A549 (cell line): ENCODE results near the gene DHRS7C. TPM values are rescaled to one million over a fixed set of nuclear protein-coding genes. Genes with fewer than 3 reads are reported as not detected.

ENCODE experiments used
- ATAC-seq, 2 experiments: fragments of 200-7000 bp in 1 of 2; fragments of >200 bp in 1 of 2; cut with Nextera tagmentation in 1 of 2; cut with Tn5 transposase in 1 of 2; 3 replicates each; pipeline versions ENCODE4 v1.8.0 to v1.9.1; 2018 to 2020; ENCODE audit warnings: mild to moderate bottlenecking in 1 of 2, moderate library complexity in 1 of 2
- CTCF ChIA-PET: fragments of 300-600 bp; sonication (Branson Sonifier 250); formaldehyde crosslinking; extraction: SDS; loops from one replicate; lab custom pipeline; 2021; ENCODE audit warnings: antibody characterized with exemption, inconsistent platforms; lab: Yijun Ruan, JAX
- POLR2A ChIA-PET: fragments of 350-600 bp; formaldehyde crosslinking; extraction: SDS; loops from one replicate; lab custom pipeline; 2021; ENCODE audit warnings: antibody characterized with exemption, inconsistent platforms; lab: Yijun Ruan, JAX
- DNase-seq, 2 experiments: peaks; one replicate each; pipeline versions ENCODE4 v3.0.0 to v3.0.0-alpha.2; 2011 to 2016; ENCODE audit warnings: low read depth in 1 of 2, low spot score in 1 of 2
- FAIRE-seq: peaks from 2 replicates; lab custom pipeline; 2011; peaks lifted over from hg19 to GRCh38; lab: Jason Lieb, UNC
- H3K27ac ChIP-seq, 2 experiments: fragments of >200 bp; sonication (Bioruptor Twin); formaldehyde crosslinking; 3 replicates each; pipeline ENCODE4 v1.5.1; 2016 to 2017
- H3K4me1 ChIP-seq: fragments of >200 bp; sonication (Bioruptor Twin); formaldehyde crosslinking; 3 replicates; pipeline ENCODE4 v1.6.1; 2016
- H3K4me2 ChIP-seq: fragments of >200 bp; sonication (Bioruptor Twin); formaldehyde crosslinking; 3 replicates; pipeline ENCODE4 v1.6.1; 2016
- H3K4me3 ChIP-seq: fragments of >200 bp; sonication (Bioruptor Twin); formaldehyde crosslinking; 3 replicates; pipeline ENCODE4 v1.5.1; 2016
- H3K9me3 ChIP-seq: fragments of >200 bp; sonication (Bioruptor Twin); formaldehyde crosslinking; 3 replicates; pipeline ENCODE4 v1.6.1; 2016
- CBX8 ChIP-seq: fragments of 200-600 bp; sonication (generic); IDR thresholded peaks from 2 replicates; pipeline ENCODE4 v1.6.1; 2016
- CEBPB ChIP-seq, 2 experiments: fragments of >200 bp in 1 of 2; sonication (Bioruptor Twin) in 1 of 2; formaldehyde crosslinking in 1 of 2; IDR thresholded peaks; 2 replicates each; pipeline ENCODE4 v1.6.1; 2012 to 2016
- EHF ChIP-seq: fragments of 250-450 bp; sonication (Bioruptor Pico); IDR thresholded peaks from 2 replicates; pipeline ENCODE4 v1.5.0; 2020; ENCODE audit warnings: mild to moderate bottlenecking
- EHMT2 ChIP-seq: fragments of 200-600 bp; sonication (generic); IDR thresholded peaks from 2 replicates; pipeline ENCODE4 v1.6.1; 2016; ENCODE audit warnings: antibody characterized with exemption, low read depth, mild to moderate bottlenecking, moderate library complexity
- FOSB ChIP-seq: fragments of 250-450 bp; sonication (Bioruptor Pico); IDR thresholded peaks from 2 replicates; pipeline ENCODE4 v1.5.0; 2020; ENCODE audit warnings: mild to moderate bottlenecking, moderate library complexity
- FOXS1 ChIP-seq: fragments of 250-450 bp; sonication (Bioruptor Pico); IDR thresholded peaks from 2 replicates; pipeline ENCODE4 v1.5.0; 2020; ENCODE audit warnings: mild to moderate bottlenecking, moderate library complexity
- GATA3 ChIP-seq: IDR thresholded peaks from 2 replicates; pipeline ENCODE4 v1.6.1; 2012; ENCODE audit warnings: borderline replicate concordance
- HDAC2 ChIP-seq: fragments of 200-600 bp; sonication (generic); IDR thresholded peaks from 2 replicates; pipeline ENCODE4 v1.6.1; 2016
- HOXA7 ChIP-seq: fragments of 250-450 bp; sonication (Bioruptor Pico); IDR thresholded peaks from 2 replicates; pipeline ENCODE4 v1.5.0; 2020; ENCODE audit warnings: mild to moderate bottlenecking, moderate library complexity
- HOXB5 ChIP-seq: fragments of 250-450 bp; sonication (Bioruptor Pico); IDR thresholded peaks from 2 replicates; pipeline ENCODE4 v1.5.0; 2020; ENCODE audit warnings: mild to moderate bottlenecking, moderate library complexity
- JUN ChIP-seq, 2 experiments: fragments of >200 bp; sonication (Bioruptor Twin); formaldehyde crosslinking; IDR thresholded peaks; 2 replicates in 1 of 2; 3 replicates in 1 of 2; pipeline ENCODE4 v1.6.1; 2016 to 2017
- KDM5A ChIP-seq: fragments of 200-600 bp; sonication (generic); IDR thresholded peaks from 2 replicates; pipeline ENCODE4 v1.6.1; 2016; ENCODE audit warnings: antibody characterized with exemption, mild to moderate bottlenecking
- MAFK ChIP-seq: fragments of 450-650 bp; IDR thresholded peaks from 2 replicates; pipeline ENCODE4 v1.6.1; 2014; ENCODE audit not compliant: partially characterized antibody
- POLR2A ChIP-seq: IDR thresholded peaks from 2 replicates; pipeline ENCODE4 v1.6.1; 2012; ENCODE audit warnings: mild to moderate bottlenecking, low read length
- POLR2AphosphoS2 ChIP-seq: conservative IDR thresholded peaks from 2 replicates; pipeline ENCODE4 v1.6.1; 2012; ENCODE audit warnings: low read length, improper control_type of control experiment, inconsistent platforms
- RAD21 ChIP-seq, 2 experiments: fragments of >200 bp in 1 of 2; sonication (Bioruptor Twin) in 1 of 2; formaldehyde crosslinking in 1 of 2; IDR thresholded peaks in 1 of 2; conservative IDR thresholded peaks in 1 of 2; 2 replicates in 1 of 2; 3 replicates in 1 of 2; pipeline ENCODE4 v1.6.1; 2012 to 2018; ENCODE audit warnings: inconsistent platforms in 1 of 2
- RARB ChIP-seq: fragments of 250-450 bp; sonication (Bioruptor Pico); IDR thresholded peaks from 2 replicates; pipeline ENCODE4 v1.8.0; 2021; ENCODE audit warnings: mild to moderate bottlenecking, moderate library complexity
- RFX5 ChIP-seq: fragments of 450-650 bp; IDR thresholded peaks from 2 replicates; pipeline ENCODE4 v1.7.1; 2014; ENCODE audit warnings: antibody characterized with exemption, mild to moderate bottlenecking, moderate library complexity
- SREBF2 ChIP-seq: fragments of 450-650 bp; IDR thresholded peaks from 2 replicates; pipeline ENCODE4 v1.6.1; 2014; ENCODE audit warnings: mild to moderate bottlenecking, moderate library complexity
- TP53 ChIP-seq: fragments of 250-450 bp; sonication (Bioruptor Pico); IDR thresholded peaks from 2 replicates; pipeline ENCODE4 v1.5.0; 2021; ENCODE audit warnings: mild to moderate bottlenecking, moderate library complexity
- USF2 ChIP-seq: fragments of 450-650 bp; IDR thresholded peaks from 2 replicates; pipeline ENCODE4 v1.6.1; 2014; ENCODE audit warnings: antibody characterized with exemption
- WGBS: methylation state at CpG from one replicate; pipeline ENCODE4 v1.1.6; 2017; ENCODE audit errors: missing lambda C conversion rate; 5-methylcytosine and 5-hydroxymethylcytosine counted together
- polyA plus RNA-seq, 4 experiments: library from polyadenylated mRNA; depleted of rRNA in 3 of 4; stranded (reverse); fragments of >200 nt; fragmentation: RNase III in 1 of 4; extraction: RNeasy Plus Mini Kit Qiagen cat#74134 plus additional on column Dnase treatment in 1 of 4; gene quantifications; 2 replicates in 3 of 4; 3 replicates in 1 of 4; pipeline ENCODE4 v1.2.3, GENCODE V29; 2011 to 2017

The DHRS7C gene
- polyA plus RNA-seq, 2 of the 4 experiments (the other 2 are of a cell fraction) = not detected

DNA sequence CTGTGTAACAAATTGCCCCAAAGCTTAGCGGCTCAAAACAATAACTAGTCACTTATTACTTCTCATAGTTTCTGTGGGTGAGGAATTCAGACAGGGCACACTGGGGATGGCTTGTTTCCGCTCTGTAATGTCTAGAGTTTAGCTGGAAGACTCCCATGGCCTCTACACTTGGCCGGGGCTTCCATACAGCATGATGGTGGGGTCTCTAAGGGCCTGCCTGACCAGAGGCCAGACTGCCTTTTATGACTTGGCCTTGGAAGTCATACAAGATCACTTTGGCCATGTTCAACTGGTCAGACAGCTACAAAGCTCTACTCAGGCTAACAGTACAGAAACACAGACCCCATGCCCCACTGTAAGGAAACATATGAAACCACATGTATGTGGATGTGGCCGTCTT lies 42.5 kb upstream of the DHRS7C start:
- ATAC-seq = no peak

DNA sequence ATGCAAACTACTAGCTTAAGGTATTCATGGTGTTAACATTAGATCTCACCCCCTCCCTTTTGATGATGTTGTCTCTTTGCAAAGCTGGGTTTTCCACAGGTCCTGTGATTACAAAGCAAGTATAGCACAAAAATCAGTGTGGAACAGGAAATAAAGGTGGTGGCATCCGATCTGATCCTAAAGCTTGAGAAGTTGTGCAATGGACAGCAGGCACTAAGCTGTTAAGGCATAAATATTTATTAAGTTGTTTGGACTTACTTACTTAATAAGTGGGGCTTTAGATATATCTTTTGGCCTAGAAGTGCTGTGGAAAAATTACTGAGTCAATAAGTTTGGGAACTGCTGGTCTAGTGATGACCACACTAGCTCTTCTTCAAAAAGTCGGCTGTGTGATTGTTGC lies 39.3 kb upstream of the DHRS7C start:
- H3K4me3 ChIP-seq = no peak overlapping the region
- H3K9me3 ChIP-seq = peaks cover 13% of the 10 kb centered on the region; the same call in 2 of the 3 replicates
- WGBS = 93% methylated on average over 2 of the region's 2 CpGs
- H3K4me1 ChIP-seq = peaks cover 30% of the 10 kb centered on the region
- no peak for ATAC-seq
- no peak overlapping the region for H3K4me2 ChIP-seq
- DNase-seq = no peak
- CTCF ChIA-PET = interaction anchor here (1.0 to 3.3 kb wide), 7 partner anchors 9 to 99 kb away, joined by 3 to 20 read pairs (median 5); partner anchors contain the start of gene GSG1L2
- H3K27ac ChIP-seq = peak overlapping the region; percentile 96 to 97
- TF ChIP-seq CEBPB (IDR thresholded peaks at IDR 0.05) (peak in 1 of 2 experiments; percentile 41; a peak in 1 of 4 replicates), KDM5A (no peak)
- TF ChIP-seq, all 56 proteins: peak for 1
- FAIRE-seq = peak; percentile 18
- POLR2A ChIA-PET = interaction anchor here (1.9 kb wide), 1 partner anchor 12 kb away, joined by 5 read pairs; no protein-coding TSS in a partner anchor

More for the DNA sequence above, 42.5 kb upstream of the DHRS7C start:
- no peak overlapping the region for H3K4me2 ChIP-seq
- H3K4me1 ChIP-seq = peaks cover 53% of the 10 kb centered on the region
- FAIRE-seq (no peak), DNase-seq (no peak)
- peak overlapping the region; percentile 96 to 97 for H3K27ac ChIP-seq
- H3K9me3 ChIP-seq = peaks cover 13% of the 10 kb centered on the region; the same call in 2 of the 3 replicates
- POLR2A ChIA-PET = no interaction called here
- CTCF ChIA-PET = interaction anchor here (1.0 to 10.4 kb wide), 5 partner anchors 9 to 105 kb away, joined by 3 to 101 read pairs (median 6); no protein-coding TSS in a partner anchor
- H3K4me3 ChIP-seq = no peak overlapping the region
- WGBS = 93% methylated on average over 4 of the region's 4 CpGs
- TF ChIP-seq EHF (CRISPR knock-in tag) = no peak
- TF ChIP-seq POLR2AphosphoS2 = no peak
- no peak for TF ChIP-seq TP53
- TF ChIP-seq FOSB = no peak
- TF ChIP-seq RARB (CRISPR knock-in tag) = no peak
- TF ChIP-seq POLR2A = no peak
- TF ChIP-seq RAD21 (conservative IDR thresholded peaks at IDR 0.05 in 1 of 2, IDR thresholded peaks at IDR 0.05 in 1 of 2) = no peak
- TF ChIP-seq RFX5 = no peak
- no peak for TF ChIP-seq USF2
- TF ChIP-seq CBX8 = no peak
- TF ChIP-seq JUN (IDR thresholded peaks at IDR 0.05) = no peak
- no peak for TF ChIP-seq FOXS1
- TF ChIP-seq SREBF2 = no peak
- TF ChIP-seq HDAC2 = no peak
- TF ChIP-seq EHMT2 = no peak
- no peak for TF ChIP-seq HOXA7 (CRISPR knock-in tag)

DNA sequence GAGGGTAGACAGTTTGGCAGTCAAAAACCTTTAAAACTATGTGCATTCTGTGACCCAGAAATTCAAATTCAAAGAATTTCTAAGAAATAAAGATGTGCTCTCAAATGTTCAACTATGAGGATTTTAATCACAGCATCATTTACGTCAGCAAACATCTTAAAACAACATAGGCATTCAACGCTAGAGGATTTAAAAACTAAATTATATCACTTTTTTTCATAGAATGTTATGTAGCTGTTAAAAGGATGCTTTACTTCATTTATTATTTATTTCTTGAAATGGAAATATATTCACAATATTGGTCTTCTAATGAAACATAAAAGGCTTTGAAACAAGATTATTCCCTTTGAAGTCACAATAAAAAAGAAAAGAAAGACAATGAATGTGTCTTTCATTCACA lies 38.0 kb upstream of the DHRS7C start:
- whole genome bisulfite sequencing = 87% methylated on average over 2 of the region's 2 CpGs
- no peak for TF ChIP-seq GATA3
- TF ChIP-seq MAFK = no peak
- no peak for TF ChIP-seq HOXB5 (CRISPR knock-in tag)
- no peak for TF ChIP-seq RAD21 (conservative IDR thresholded peaks at IDR 0.05 in 1 of 2, IDR thresholded peaks at IDR 0.05 in 1 of 2)
- no peak overlapping the region for H3K4me2 ChIP-seq
- H3K4me1 ChIP-seq = peaks cover 27% of the 10 kb centered on the region
- peaks cover 9% of the 10 kb centered on the region; the same call in 2 of the 3 replicates for H3K9me3 ChIP-seq
- no peak overlapping the region for H3K4me3 ChIP-seq
- FAIRE-seq = no peak
- ATAC-seq = no peak
- H3K27ac ChIP-seq = peak overlapping the region; percentile 72 to 97; a peak in 5 of 6 replicates
- DNase-seq = no peak
- ChIA-PET POLR2A (no interaction called here), CTCF (interaction anchor here (1.7 to 2.1 kb wide), 2 partner anchors 8 to 27 kb away, joined by 4 to 5 read pairs; no protein-coding TSS in a partner anchor)
